GM23338 (cell line): Measurements from ENCODE around the gene FOXI2. TPM values are rescaled to one million over a fixed set of nuclear protein-coding genes. Genes with fewer than 3 reads are reported as not detected.

ENCODE experiments used
- ATAC-seq: fragments of 200-7000 bp; cut with Tn5 transposase; 3 replicates; pipeline ENCODE4 v1.9.1; 2020
- DNase-seq: peaks from one replicate; pipeline ENCODE4 v3.0.0-alpha.2; 2015; ENCODE audit warnings: low spot score
- H2AFZ ChIP-seq: fragments of 200-600 bp; sonication (generic); 2 replicates; pipeline ENCODE4 v1.8.0; 2016; ENCODE audit warnings: antibody characterized with exemption, mild to moderate bottlenecking, moderate library complexity
- H3F3A ChIP-seq: fragments of 200-600 bp; sonication (generic); replicated peaks from 2 replicates; pipeline ENCODE4 v1.8.0; 2017; ENCODE audit warnings: antibody characterized with exemption, mixed run types, low read depth
- H3K27ac ChIP-seq: fragments of 200-600 bp; sonication (generic); 2 replicates; pipeline ENCODE4 v1.6.1; 2016; ENCODE audit warnings: low read depth
- H3K27me3 ChIP-seq: fragments of 200-600 bp; sonication (generic); 2 replicates; pipeline ENCODE4 v1.8.0; 2016; ENCODE audit warnings: mild to moderate bottlenecking, mixed run types, moderate library complexity; ENCODE audit not compliant: insufficient read depth
- H3K36me3 ChIP-seq: fragments of 200-600 bp; sonication (generic); 2 replicates; pipeline ENCODE4 v1.8.0; 2016; ENCODE audit warnings: mild to moderate bottlenecking; ENCODE audit not compliant: insufficient read depth
- H3K4me1 ChIP-seq: fragments of 200-600 bp; sonication (generic); 2 replicates; pipeline ENCODE4 v1.8.0; 2016; ENCODE audit warnings: mild to moderate bottlenecking, moderate library complexity; ENCODE audit not compliant: insufficient read depth
- H3K4me2 ChIP-seq: fragments of 200-600 bp; sonication (generic); 2 replicates; pipeline ENCODE4 v1.7.1; 2017; ENCODE audit warnings: mixed run types
- H3K4me3 ChIP-seq: fragments of 200-600 bp; sonication (generic); 2 replicates; pipeline ENCODE4 v1.6.1; 2016; ENCODE audit warnings: mixed run types
- H3K79me2 ChIP-seq: fragments of 200-600 bp; sonication (generic); replicated peaks from 2 replicates; pipeline ENCODE4 v1.8.0; 2017; ENCODE audit warnings: mild to moderate bottlenecking; ENCODE audit not compliant: insufficient read depth
- H3K9me2 ChIP-seq: fragments of 200-600 bp; sonication (generic); 2 replicates; pipeline ENCODE4 v1.8.0; 2017; ENCODE audit not compliant: insufficient read depth
- H4K20me1 ChIP-seq: fragments of 200-600 bp; sonication (generic); replicated peaks from 2 replicates; pipeline ENCODE4 v1.8.0; 2017; ENCODE audit warnings: mild to moderate bottlenecking; ENCODE audit not compliant: insufficient read depth
- H3K27ac Mint-ChIP-seq: 2 replicates; pipeline ENCODE4 v1.8.0; 2020; ENCODE audit warnings: inconsistent platforms, mild to moderate bottlenecking, moderate library complexity, mixed read lengths
- H3K27me3 Mint-ChIP-seq: 3 replicates; pipeline ENCODE4 v1.8.0; 2022; ENCODE audit warnings: low read depth, mild to moderate bottlenecking, moderate library complexity, mixed read lengths, inconsistent platforms; ENCODE audit not compliant: insufficient read depth, poor library complexity
- H3K36me3 Mint-ChIP-seq: 3 replicates; pipeline ENCODE4 v1.8.0; 2021; ENCODE audit warnings: low read depth, mild to moderate bottlenecking, inconsistent platforms, moderate library complexity, mixed read lengths
- H3K4me1 Mint-ChIP-seq: 3 replicates; pipeline ENCODE4 v1.8.0; 2020; ENCODE audit warnings: mild to moderate bottlenecking, inconsistent platforms, mixed read lengths
- H3K4me3 Mint-ChIP-seq: 3 replicates; pipeline ENCODE4 v1.8.0; 2021; ENCODE audit warnings: moderate library complexity, mild to moderate bottlenecking, inconsistent platforms, mixed read lengths
- H3K9me3 Mint-ChIP-seq: 3 replicates; pipeline ENCODE4 v1.8.0; 2020; ENCODE audit warnings: moderate library complexity, mild to moderate bottlenecking, inconsistent platforms, mixed read lengths
- CREB1 ChIP-seq: fragments of 250-450 bp; sonication (Bioruptor Pico); IDR thresholded peaks from 2 replicates; pipeline ENCODE4 v1.5.0; 2020; ENCODE audit warnings: low read depth, mild to moderate bottlenecking, moderate library complexity
- CTCF ChIP-seq, 2 experiments: fragments of 200-600 bp in 1 of 2; sonication (generic) in 1 of 2; conservative IDR thresholded peaks; 2 replicates each; pipeline versions ENCODE4 v1.5.1 to v1.6.1; 2016 to 2017; ENCODE audit warnings: antibody characterized with exemption in 2 of 2, low read depth in 2 of 2, mild to moderate bottlenecking in 2 of 2, moderate library complexity in 1 of 2
- EZH2 ChIP-seq: fragments of 200-600 bp; sonication (generic); IDR thresholded peaks from one replicate; pipeline ENCODE4 v1.8.0; 2017; ENCODE audit warnings: antibody characterized with exemption, mild to moderate bottlenecking, low read depth; ENCODE audit not compliant: unreplicated experiment
- EZH2phosphoT487 ChIP-seq: fragments of 200-600 bp; sonication (generic); IDR thresholded peaks from one replicate; pipeline ENCODE4 v1.8.1; 2018; ENCODE audit warnings: antibody characterized with exemption; ENCODE audit not compliant: unreplicated experiment
- JUNB ChIP-seq: IDR thresholded peaks from one replicate; pipeline ENCODE4 v1.6.1; 2016; ENCODE audit warnings: antibody characterized with exemption; ENCODE audit not compliant: unreplicated experiment
- NANOG ChIP-seq: IDR thresholded peaks from 2 replicates; pipeline ENCODE4 v1.6.1; 2016; ENCODE audit warnings: antibody characterized with exemption, borderline replicate concordance
- POLR2AphosphoS5 ChIP-seq: IDR thresholded peaks from 2 replicates; pipeline ENCODE4 v1.6.1; 2016; ENCODE audit warnings: antibody characterized with exemption, low read depth
- REST ChIP-seq: IDR thresholded peaks from one replicate; pipeline ENCODE4 v1.6.1; 2018; ENCODE audit warnings: antibody characterized with exemption; ENCODE audit not compliant: unreplicated experiment
- STAT1 ChIP-seq: IDR thresholded peaks from one replicate; pipeline ENCODE4 v1.6.1; 2016; ENCODE audit warnings: antibody characterized with exemption; ENCODE audit not compliant: unreplicated experiment
- ZNF114 ChIP-seq: fragments of 250-450 bp; sonication (Bioruptor Pico); IDR thresholded peaks from 2 replicates; pipeline ENCODE4 v1.5.0; 2020; ENCODE audit warnings: mild to moderate bottlenecking, moderate library complexity
- ZNF331 ChIP-seq: fragments of 250-450 bp; sonication (Bioruptor Pico); IDR thresholded peaks from 2 replicates; pipeline ENCODE4 v1.5.0; 2020; ENCODE audit warnings: low read depth, mild to moderate bottlenecking, moderate library complexity
- ZNF462 ChIP-seq: fragments of 250-450 bp; sonication (Bioruptor Pico); IDR thresholded peaks from 2 replicates; pipeline ENCODE4 v1.5.0; 2020; ENCODE audit warnings: mild to moderate bottlenecking, moderate library complexity
- polyA plus RNA-seq: library from polyadenylated mRNA; unstranded; fragments of >200 nt; fragmentation: Nextera tagmentation; extraction: Ambion mirVana; gene quantifications from 2 replicates; pipeline ENCODE4 v1.2.1, GENCODE V29; 2016
- total RNA-seq: library from RNA; depleted of rRNA; stranded (reverse); fragments of >200 nt; shearing (Covaris generic); gene quantifications from 2 replicates; pipeline ENCODE4 v1.2.3, GENCODE V29; 2014

FOXI2 gene
- total and polyA plus RNA-seq, 2 experiments from 2014 or later: 0.74 to 1.3 TPM

- Histone ChIP-seq H4K20me1 (no peaks in the 10 kb centered on the region), H3K27me3 (peaks cover 50% of the 10 kb centered on the region), H3K27ac (no peak overlapping the region), H3K4me3 (no peak overlapping the region), H3F3A (0 out of 2 replicates have a peak, but pooled peaks cover 2% of the 10 kb centered on the region), H3K4me1 (peaks cover 14% of the 10 kb centered on the region), H3K9me2 (no peaks in the 10 kb centered on the region), H3K79me2 (no peaks in the 10 kb centered on the region), H3K4me2 (no peak overlapping the region), H2AFZ (no peak overlapping the region), H3K36me3 (no peaks in the 10 kb centered on the region)
- Mint-ChIP-seq H3K9me3 (no peaks in the 10 kb centered on the region), H3K27ac (no peak overlapping the region), H3K4me1 (peaks cover 13% of the 10 kb centered on the region; the same call in 2 of the 3 replicates), H3K36me3 (no peaks in the 10 kb centered on the region), H3K27me3 (peaks cover 61% of the 10 kb centered on the region), H3K4me3 (no peak overlapping the region)
- ATAC-seq (no peak), DNase-seq (no peak)
- TF ChIP-seq REST (no peak), EZH2phosphoT487 (no peak), ZNF462 (CRISPR knock-in tag) (no peak), STAT1 (no peak), EZH2 (no peak), CTCF (conservative IDR thresholded peaks at IDR 0.05; ENCODE audit: low read depth in 2 of 2) (no peak), JUNB (no peak), POLR2AphosphoS5 (no peak), ZNF114 (CRISPR knock-in tag) (no peak), NANOG (no peak), ZNF331 (CRISPR knock-in tag) (no peak), CREB1 (CRISPR knock-in tag) (no peak)
Observed at GRCh38 chr10:127739908-127740307, 2.9 kb downstream of the FOXI2 start.
